ENCODE measurements around the gene ADGRG3.

The ADGRG3 gene

GRCh38 chr16:57651344-57652333 lies 16.5 kb upstream of the ADGRG3 start:
- no peak for TF ChIP-seq CTCF (IDR thresholded peaks at IDR 0.05; ENCODE audit: borderline replicate concordance, insufficient read depth, low read depth, low read length)
- no peak overlapping the region for H3K4me3 ChIP-seq (ENCODE audit: low read depth, low read length)

- no peak for TF ChIP-seq CTCF (IDR thresholded peaks at IDR 0.05; ENCODE audit: borderline replicate concordance, insufficient read depth, low read depth, low read length)
- H3K4me3 ChIP-seq (ENCODE audit: low read depth, low read length): no peak overlapping the region
These were observed 15.2 kb upstream of the ADGRG3 start for GRCh38 chr16:57652695-57653471.

GRCh38 chr16:57653936-57654335 lies 14.2 kb upstream of the ADGRG3 start:
- no peak for TF ChIP-seq CTCF (IDR thresholded peaks at IDR 0.05; ENCODE audit: borderline replicate concordance, insufficient read depth, low read depth, low read length)

GRCh38 chr16:57656342-57656955 lies 11.7 kb upstream of the ADGRG3 start:
- no peak overlapping the region for H3K4me3 ChIP-seq (ENCODE audit: low read depth, low read length)
- no peak for TF ChIP-seq CTCF (IDR thresholded peaks at IDR 0.05; ENCODE audit: borderline replicate concordance, insufficient read depth, low read depth, low read length)

More at GRCh38 chr16:57653936-57654335, 14.2 kb upstream of the ADGRG3 start:
- no peak overlapping the region for H3K4me3 ChIP-seq (ENCODE audit: low read depth, low read length)

GRCh38 chr16:57657228-57657627 lies 10.9 kb upstream of the ADGRG3 start:
- TF ChIP-seq CTCF (IDR thresholded peaks at IDR 0.05; ENCODE audit: borderline replicate concordance, insufficient read depth, low read depth, low read length): no peak
- H3K4me3 ChIP-seq (ENCODE audit: low read depth, low read length): no peak overlapping the region

GRCh38 chr16:57658130-57658877 lies 9.8 kb upstream of the ADGRG3 start:
- H3K4me3 ChIP-seq (ENCODE audit: low read depth, low read length): no peak overlapping the region
- TF ChIP-seq CTCF (IDR thresholded peaks at IDR 0.05; ENCODE audit: borderline replicate concordance, insufficient read depth, low read depth, low read length): no peak
